GM23248 (cell line): ENCODE data around the gene RAB39A. TPM values are rescaled to one million over a fixed set of nuclear protein-coding genes. Genes with fewer than 3 reads are reported as not detected.

Experiments
- DNase-seq: peaks from one replicate; pipeline ENCODE4 v3.0.0-alpha.2; 2015
- H2AFZ ChIP-seq: fragments of 200-600 bp; sonication (generic); 2 replicates; pipeline ENCODE4 v1.6.1; 2016; ENCODE audit warnings: antibody characterized with exemption
- H3F3A ChIP-seq: fragments of 200-600 bp; sonication (generic); 2 replicates; pipeline ENCODE4 v1.6.1; 2016; ENCODE audit warnings: mild to moderate bottlenecking, antibody characterized with exemption, mixed run types; ENCODE audit not compliant: insufficient read depth
- H3K27ac ChIP-seq: fragments of 200-600 bp; sonication (generic); 2 replicates; pipeline ENCODE4 v1.5.1; 2016; ENCODE audit warnings: mild to moderate bottlenecking
- H3K27me3 ChIP-seq: fragments of 200-600 bp; sonication (generic); replicated peaks from 2 replicates; pipeline ENCODE4 v1.6.1; 2016; ENCODE audit warnings: mild to moderate bottlenecking; ENCODE audit not compliant: insufficient read depth
- H3K36me3 ChIP-seq: fragments of 200-600 bp; sonication (generic); 2 replicates; pipeline ENCODE4 v1.6.1; 2016; ENCODE audit warnings: low read depth, mild to moderate bottlenecking
- H3K4me1 ChIP-seq: fragments of 200-600 bp; sonication (generic); 2 replicates; pipeline ENCODE4 v1.6.1; 2016; ENCODE audit warnings: mild to moderate bottlenecking; ENCODE audit not compliant: insufficient read depth
- H3K4me2 ChIP-seq: fragments of 200-600 bp; sonication (generic); one replicate; pipeline ENCODE4 v1.6.1; 2016; ENCODE audit warnings: mild to moderate bottlenecking; ENCODE audit not compliant: unreplicated experiment
- H3K4me3 ChIP-seq: fragments of 200-600 bp; sonication (generic); 2 replicates; pipeline ENCODE4 v1.5.1; 2016; ENCODE audit warnings: mild to moderate bottlenecking
- H3K79me2 ChIP-seq: fragments of 200-600 bp; sonication (generic); 2 replicates; pipeline ENCODE4 v1.6.1; 2016; ENCODE audit warnings: mild to moderate bottlenecking; ENCODE audit not compliant: insufficient read depth
- H3K9ac ChIP-seq: fragments of 200-600 bp; sonication (generic); 2 replicates; pipeline ENCODE4 v1.6.1; 2016; ENCODE audit warnings: mild to moderate bottlenecking
- H3K9me2 ChIP-seq: fragments of 200-600 bp; sonication (generic); 2 replicates; pipeline ENCODE4 v1.6.1; 2016; ENCODE audit warnings: mixed run types, mild to moderate bottlenecking, moderate library complexity; ENCODE audit not compliant: insufficient read depth
- H3K9me3 ChIP-seq: fragments of 200-600 bp; sonication (generic); one replicate; pipeline ENCODE4 v1.6.1; 2017; ENCODE audit warnings: low read depth
- H4K20me1 ChIP-seq: fragments of 200-600 bp; sonication (generic); 2 replicates; pipeline ENCODE4 v1.6.0; 2016; ENCODE audit not compliant: insufficient read depth
- EZH2 ChIP-seq: fragments of 200-600 bp; sonication (generic); IDR thresholded peaks from 2 replicates; pipeline ENCODE4 v1.6.1; 2018; ENCODE audit warnings: antibody characterized with exemption, mild to moderate bottlenecking; ENCODE audit not compliant: insufficient read depth, poor library complexity, severe bottlenecking
- EZH2phosphoT487 ChIP-seq: fragments of 200-600 bp; sonication (generic); IDR thresholded peaks from 2 replicates; pipeline ENCODE4 v1.6.1; 2018; ENCODE audit warnings: antibody characterized with exemption, moderate library complexity, mild to moderate bottlenecking, low read depth; ENCODE audit not compliant: insufficient read depth
- WGBS, 2 experiments: methylation state at CpG; one replicate each; pipeline ENCODE4 v1.1.6; 2015 to 2017; ENCODE audit warnings: low lambda C conversion rate in 2 of 2, low coverage in 1 of 2; ENCODE audit errors: missing lambda C conversion rate in 2 of 2; 5-methylcytosine and 5-hydroxymethylcytosine counted together
- in situ Hi-C: fragments of 300-500 bp; cut with MboI; formaldehyde crosslinking; loops from 2 replicates; pipeline ENCODE4 v1.15.0; 2020
- polyA plus RNA-seq: library from polyadenylated mRNA; unstranded; fragments of >200 nt; fragmentation: Nextera tagmentation; extraction: Ambion mirVana; gene quantifications from 2 replicates; pipeline ENCODE4 v1.2.1, GENCODE V29; 2016
- total RNA-seq: library from RNA; depleted of rRNA; stranded (reverse); fragments of >200 nt; shearing (Covaris generic); gene quantifications from 2 replicates; pipeline ENCODE4 v1.2.3, GENCODE V29; 2014

RAB39A gene
- total and polyA plus RNA-seq, 2 experiments from 2014 or later, result not detected

DNA sequence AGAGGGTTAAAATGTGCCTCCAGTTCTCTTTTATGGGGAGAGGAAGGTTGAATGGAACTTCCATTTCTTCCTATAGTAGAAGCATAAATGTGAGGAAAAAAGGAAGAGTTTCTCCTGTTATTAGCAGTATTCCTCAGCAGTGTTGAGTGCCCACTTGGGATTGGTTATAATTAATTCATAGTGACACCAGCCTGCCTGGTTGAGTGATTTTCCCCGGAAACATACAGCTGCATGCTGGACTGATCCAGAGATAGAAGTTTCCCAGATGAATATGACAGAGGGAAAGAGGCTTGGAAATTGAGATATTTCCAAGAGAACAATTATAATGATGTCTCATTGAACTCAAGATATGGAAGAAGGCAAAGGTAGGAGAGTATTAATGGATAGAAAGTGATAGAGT, 28.3 kb downstream of the RAB39A start:
- WGBS, 2 experiments, result 0 to 4% methylated on average over 1 of the region's 1 CpG
- H3K27ac ChIP-seq, result no peak overlapping the region
- H3K79me2 ChIP-seq, result no peaks in the 10 kb centered on the region
- no peaks in the 10 kb centered on the region for H3K9me3 ChIP-seq
- in situ Hi-C loops, result no loop called here
- H3K4me1 ChIP-seq, result no peaks in the 10 kb centered on the region
- DNase-seq, result no peak
- no peaks in the 10 kb centered on the region for H3F3A ChIP-seq
- H3K4me3 ChIP-seq, result no peak overlapping the region
- no peak for TF ChIP-seq EZH2phosphoT487
- no peak for TF ChIP-seq EZH2
- H3K9ac ChIP-seq, result no peak overlapping the region
- H3K4me2 ChIP-seq, result no peak overlapping the region
- peaks cover 35% of the 10 kb centered on the region for H3K27me3 ChIP-seq
- H4K20me1 ChIP-seq, result no peaks in the 10 kb centered on the region
- no peak overlapping the region for H2AFZ ChIP-seq
- H3K9me2 ChIP-seq, result no peaks in the 10 kb centered on the region
- no peaks in the 10 kb centered on the region for H3K36me3 ChIP-seq

DNA sequence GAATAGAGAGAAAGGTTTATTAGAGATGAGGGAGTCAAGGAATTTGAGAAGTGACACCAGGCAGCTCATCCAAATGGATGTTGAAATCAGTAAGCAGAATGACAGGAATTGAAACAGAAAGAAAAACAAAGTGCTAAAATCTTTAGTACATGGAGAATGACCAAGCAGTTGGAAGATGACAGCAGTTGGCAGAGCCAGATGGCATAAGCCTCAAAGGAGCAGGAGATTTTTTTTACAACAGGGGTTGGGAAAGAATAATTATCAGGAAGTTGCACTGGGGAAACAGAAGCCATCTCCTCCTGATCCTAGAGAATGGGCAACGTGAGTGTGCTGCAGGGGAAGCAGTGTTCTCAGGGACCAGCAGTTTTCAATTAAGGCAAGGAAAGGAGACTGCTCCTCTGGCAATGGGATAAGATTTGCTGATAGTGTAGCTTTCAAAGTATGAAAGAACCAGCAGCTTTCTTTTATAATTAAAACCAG, 28.9 kb downstream of the RAB39A start:
- no peaks in the 10 kb centered on the region for H3F3A ChIP-seq
- H2AFZ ChIP-seq, result no peak overlapping the region
- in situ Hi-C loops, result no loop called here
- no peaks in the 10 kb centered on the region for H4K20me1 ChIP-seq
- peak overlapping the region; percentile 4; the same call in 1 of the 2 replicates for H3K4me3 ChIP-seq
- H3K9me2 ChIP-seq, result no peaks in the 10 kb centered on the region
- no peak overlapping the region for H3K9ac ChIP-seq
- no peak overlapping the region for H3K27ac ChIP-seq
- H3K79me2 ChIP-seq, result no peaks in the 10 kb centered on the region
- H3K27me3 ChIP-seq, result peaks cover 38% of the 10 kb centered on the region
- 0% methylated on average over 1 of the region's 1 CpG for WGBS, 2 experiments
- no peak for TF ChIP-seq EZH2phosphoT487
- no peak for TF ChIP-seq EZH2
- DNase-seq, result peak; percentile 37
- H3K36me3 ChIP-seq, result no peaks in the 10 kb centered on the region
- no peaks in the 10 kb centered on the region for H3K9me3 ChIP-seq
- peak overlapping the region; percentile 22 for H3K4me2 ChIP-seq
- no peaks in the 10 kb centered on the region for H3K4me1 ChIP-seq

DNA sequence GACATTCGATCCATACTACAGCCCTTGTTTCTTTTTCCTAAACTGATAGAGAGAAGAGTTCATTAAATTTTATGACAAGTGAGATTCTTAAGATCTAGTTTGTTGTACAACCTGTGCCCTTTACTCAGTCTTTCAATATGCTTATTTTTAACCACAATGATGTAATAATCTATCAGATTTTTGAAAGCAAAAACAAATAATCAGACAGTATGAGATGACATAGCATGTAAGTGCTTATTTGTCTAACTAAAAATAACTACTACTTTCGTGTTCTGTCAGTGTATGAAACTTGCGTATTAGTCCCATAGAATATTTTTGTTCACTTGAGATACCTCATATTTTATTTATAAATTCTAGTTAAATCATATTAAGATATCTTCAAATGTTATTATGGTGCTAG, 33.2 kb downstream of the RAB39A start:
- in situ Hi-C loops, result no loop called here
- no peak overlapping the region for H3K4me2 ChIP-seq
- no peaks in the 10 kb centered on the region for H4K20me1 ChIP-seq
- TF ChIP-seq EZH2phosphoT487 (no peak), EZH2 (no peak)
- H3K9me2 ChIP-seq, result no peaks in the 10 kb centered on the region
- DNase-seq, result no peak
- no peak overlapping the region for H3K9ac ChIP-seq
- H3K27ac ChIP-seq, result no peak overlapping the region
- 49 to 50% methylated on average over 3 of the region's 3 CpGs for WGBS, 2 experiments
- H3K4me3 ChIP-seq, result no peak overlapping the region
- H3K4me1 ChIP-seq, result no peaks in the 10 kb centered on the region
- H3K36me3 ChIP-seq, result no peaks in the 10 kb centered on the region
- H2AFZ ChIP-seq, result no peak overlapping the region
- H3F3A ChIP-seq, result no peaks in the 10 kb centered on the region
- H3K9me3 ChIP-seq, result no peaks in the 10 kb centered on the region
- peaks cover 36% of the 10 kb centered on the region for H3K27me3 ChIP-seq
- no peaks in the 10 kb centered on the region for H3K79me2 ChIP-seq

DNA sequence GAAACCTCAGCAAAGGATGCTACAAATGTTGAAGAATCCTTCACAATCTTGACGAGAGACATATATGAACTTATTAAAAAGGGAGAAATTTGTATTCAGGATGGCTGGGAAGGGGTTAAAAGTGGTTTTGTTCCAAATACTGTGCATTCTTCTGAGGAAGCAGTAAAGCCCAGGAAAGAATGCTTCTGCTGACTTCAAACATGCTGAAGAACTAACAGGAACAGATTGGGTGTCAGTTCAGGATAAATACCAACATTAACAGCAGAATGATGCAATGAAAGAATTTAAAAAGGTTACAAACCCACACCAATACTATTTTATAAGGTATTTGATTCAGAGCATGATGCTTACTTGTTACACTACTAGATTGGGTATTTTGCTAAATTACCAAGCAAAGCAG, 33.9 kb downstream of the RAB39A start:
- H3K4me3 ChIP-seq, result no peak overlapping the region
- H3K4me2 ChIP-seq, result no peak overlapping the region
- H2AFZ ChIP-seq, result no peak overlapping the region
- WGBS, 2 experiments, result 35 to 42% methylated on average over 1 of the region's 1 CpG
- H3K9ac ChIP-seq, result no peak overlapping the region
- H3F3A ChIP-seq, result no peaks in the 10 kb centered on the region
- no peaks in the 10 kb centered on the region for H3K9me3 ChIP-seq
- no peaks in the 10 kb centered on the region for H4K20me1 ChIP-seq
- H3K4me1 ChIP-seq, result no peaks in the 10 kb centered on the region
- H3K27me3 ChIP-seq, result peaks cover 36% of the 10 kb centered on the region
- H3K36me3 ChIP-seq, result no peaks in the 10 kb centered on the region
- DNase-seq, result no peak
- H3K79me2 ChIP-seq, result no peaks in the 10 kb centered on the region
- no peak overlapping the region for H3K27ac ChIP-seq
- H3K9me2 ChIP-seq, result no peaks in the 10 kb centered on the region
- no peak for TF ChIP-seq EZH2
- in situ Hi-C loops, result no loop called here

DNA sequence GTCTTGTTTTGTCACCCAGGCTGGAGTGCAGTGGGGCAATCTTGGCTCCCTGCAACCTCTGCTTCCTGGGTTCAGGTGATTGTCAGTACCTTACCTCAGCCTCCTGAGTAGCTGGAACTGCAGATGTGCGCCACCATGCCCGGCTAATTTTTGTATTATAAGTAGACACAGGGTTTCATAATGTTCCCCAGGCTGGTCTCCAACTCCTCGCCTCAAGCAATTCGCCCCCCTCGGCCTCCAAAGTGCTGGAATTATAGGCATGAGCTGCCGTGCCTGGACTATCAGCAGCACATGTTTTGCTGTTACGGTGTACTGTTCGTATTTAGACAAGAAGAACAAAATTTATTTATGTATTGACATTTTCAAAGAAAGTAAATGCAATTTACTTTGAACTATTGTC, 34.8 kb downstream of the RAB39A start:
- H4K20me1 ChIP-seq, result no peaks in the 10 kb centered on the region
- in situ Hi-C loops, result no loop called here
- no peak overlapping the region for H3K4me3 ChIP-seq
- no peak overlapping the region for H3K9ac ChIP-seq
- no peak overlapping the region for H2AFZ ChIP-seq
- no peak overlapping the region for H3K27ac ChIP-seq
- WGBS, 2 experiments, result 37 to 42% methylated on average over 8 of the region's 8 CpGs
- no peaks in the 10 kb centered on the region for H3K4me1 ChIP-seq
- H3K36me3 ChIP-seq, result no peaks in the 10 kb centered on the region
- no peak for DNase-seq
- no peaks in the 10 kb centered on the region for H3K9me2 ChIP-seq
- TF ChIP-seq EZH2phosphoT487 (no peak), EZH2 (no peak)
- H3K27me3 ChIP-seq, result peaks cover 32% of the 10 kb centered on the region
- no peaks in the 10 kb centered on the region for H3K9me3 ChIP-seq
- H3F3A ChIP-seq, result no peaks in the 10 kb centered on the region
- no peaks in the 10 kb centered on the region for H3K79me2 ChIP-seq
- H3K4me2 ChIP-seq, result no peak overlapping the region
